Spleen (tissue), 7 donors: ENCODE results near the gene PTPRN2.

ENCODE experiments used
- POLR2A ChIP-seq, 3 donors: fragments of 450-650 bp; IDR thresholded peaks; one replicate each; pipeline ENCODE4 v1.5.1; 2017; ENCODE audit warnings: antibody characterized with exemption in 3 of 3, mild to moderate bottlenecking in 1 of 3
- TF ChIP-seq, protein P1 (sequence below), 11 experiments: fragments of 200-600 bp in 7 of 11; fragments of 450-650 bp in 4 of 11; sonication (generic) in 4 of 11; IDR thresholded peaks in 8 of 11; conservative IDR thresholded peaks in 3 of 11; 1 replicate in 7 of 11; 2 replicates in 4 of 11; pipeline versions ENCODE4 v1.4.0 to v1.8.0; 2016 to 2021; ENCODE audit warnings: antibody characterized with exemption in 11 of 11, inconsistent platforms in 4 of 11, mild to moderate bottlenecking in 1 of 11
- donor health status: DM: no; HTN: no; CAD: no; lungs with moderate emphysema.
- donor health status: DM: no; HTN: no; CAD: no.
- donor health status: DM: no; HTN: no; CAD: no.

DNA sequence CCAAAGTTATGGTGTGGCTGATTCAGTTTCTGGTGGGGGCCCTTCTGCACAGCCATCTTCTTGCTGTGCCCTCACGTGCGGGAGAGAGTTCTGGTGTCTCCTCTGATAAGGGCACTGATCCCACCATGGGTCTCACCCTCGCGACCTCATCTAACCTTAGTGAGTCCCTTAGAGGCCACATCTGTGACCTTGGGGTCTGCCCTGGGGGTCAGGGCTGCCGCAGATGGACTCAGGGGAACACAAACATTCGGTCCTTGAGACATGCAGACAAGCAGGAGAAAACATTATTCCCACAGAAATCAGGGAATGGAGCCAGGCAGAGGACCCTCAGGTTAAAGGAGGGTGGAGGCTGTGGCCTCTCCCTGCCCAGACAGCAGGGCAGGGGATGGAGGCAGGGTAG, 1072.9 kb downstream of the PTPRN2 start:
- TF ChIP-seq, protein P1, sequence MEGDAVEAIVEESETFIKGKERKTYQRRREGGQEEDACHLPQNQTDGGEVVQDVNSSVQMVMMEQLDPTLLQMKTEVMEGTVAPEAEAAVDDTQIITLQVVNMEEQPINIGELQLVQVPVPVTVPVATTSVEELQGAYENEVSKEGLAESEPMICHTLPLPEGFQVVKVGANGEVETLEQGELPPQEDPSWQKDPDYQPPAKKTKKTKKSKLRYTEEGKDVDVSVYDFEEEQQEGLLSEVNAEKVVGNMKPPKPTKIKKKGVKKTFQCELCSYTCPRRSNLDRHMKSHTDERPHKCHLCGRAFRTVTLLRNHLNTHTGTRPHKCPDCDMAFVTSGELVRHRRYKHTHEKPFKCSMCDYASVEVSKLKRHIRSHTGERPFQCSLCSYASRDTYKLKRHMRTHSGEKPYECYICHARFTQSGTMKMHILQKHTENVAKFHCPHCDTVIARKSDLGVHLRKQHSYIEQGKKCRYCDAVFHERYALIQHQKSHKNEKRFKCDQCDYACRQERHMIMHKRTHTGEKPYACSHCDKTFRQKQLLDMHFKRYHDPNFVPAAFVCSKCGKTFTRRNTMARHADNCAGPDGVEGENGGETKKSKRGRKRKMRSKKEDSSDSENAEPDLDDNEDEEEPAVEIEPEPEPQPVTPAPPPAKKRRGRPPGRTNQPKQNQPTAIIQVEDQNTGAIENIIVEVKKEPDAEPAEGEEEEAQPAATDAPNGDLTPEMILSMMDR (IDR thresholded peaks at IDR 0.05 in 8 of 11, conservative IDR thresholded peaks at IDR 0.05 in 3 of 11): no peak
- TF ChIP-seq POLR2A (IDR thresholded peaks at IDR 0.05): no peak
